NCI-H2227 (cell line): ENCODE data around the gene CACNB2.
"Not testable (repeated sequence)": the region's sequence is repeated elsewhere in the genome, so short reads cannot be mapped to it uniquely, and the experiment has no call there.

Source experiments
- DNase-seq: peaks from one replicate; lab custom pipeline; 2025; ENCODE audit not compliant: unreplicated experiment; lab: John Stamatoyannopoulos, UW

The CACNB2 gene

GRCh38 chr10:18196806-18197550, 56.8 kb downstream of the CACNB2 start:
- DNase-seq = no peak

- DNase-seq = no peak
Measured at GRCh38 chr10:18197706-18198105, 57.5 kb downstream of the CACNB2 start.

- DNase-seq = no peak
Measured at GRCh38 chr10:18201877-18202276, 61.7 kb downstream of the CACNB2 start.

- DNase-seq = no peak
Measured at GRCh38 chr10:18202680-18203460, 62.6 kb downstream of the CACNB2 start.

- no peak for DNase-seq
Measured at GRCh38 chr10:18203471-18203870, 63.2 kb downstream of the CACNB2 start.

GRCh38 chr10:18204039-18204835, 64.0 kb downstream of the CACNB2 start:
- no peak for DNase-seq

- no peak for DNase-seq
Measured at GRCh38 chr10:18205098-18205834, 65.0 kb downstream of the CACNB2 start.

GRCh38 chr10:18208186-18208585, 68.0 kb downstream of the CACNB2 start:
- not testable (repeated sequence) for DNase-seq

GRCh38 chr10:18209241-18209640, 69.0 kb downstream of the CACNB2 start:
- no peak for DNase-seq

GRCh38 chr10:18210711-18211110, 70.5 kb downstream of the CACNB2 start:
- no peak for DNase-seq

- DNase-seq = no peak
Measured at GRCh38 chr10:18211862-18212261, 71.6 kb downstream of the CACNB2 start.

- no peak for DNase-seq
Measured at GRCh38 chr10:18213271-18213670, 73.0 kb downstream of the CACNB2 start.

- peak; percentile 35 for DNase-seq
Measured at GRCh38 chr10:18214691-18215563, 74.7 kb downstream of the CACNB2 start.

GRCh38 chr10:18216482-18216881, 76.3 kb downstream of the CACNB2 start:
- DNase-seq = no peak

- no peak for DNase-seq
Measured at GRCh38 chr10:18217577-18217976, 77.4 kb downstream of the CACNB2 start.

- DNase-seq = no peak
Measured at GRCh38 chr10:18219146-18219545, 78.9 kb downstream of the CACNB2 start.

- DNase-seq = no peak
Measured at GRCh38 chr10:18221123-18221522, 80.9 kb downstream of the CACNB2 start.

GRCh38 chr10:18221882-18222281, 81.7 kb downstream of the CACNB2 start:
- DNase-seq = no peak

- DNase-seq = no peak
Measured at GRCh38 chr10:18222866-18223265, 82.6 kb downstream of the CACNB2 start.

GRCh38 chr10:18223898-18224297, 83.7 kb downstream of the CACNB2 start:
- DNase-seq = no peak
